AG09319 (cell line): ENCODE data around the gene DIP2A.

Experiments used
- DNase-seq: peaks from one replicate; pipeline ENCODE4 v3.0.0-alpha.2; 2010; ENCODE audit warnings: low read depth; ENCODE audit errors: extremely low read depth
- CTCF ChIP-seq: IDR thresholded peaks from 2 replicates; pipeline ENCODE4 v1.5.1; 2011; ENCODE audit warnings: low read depth, mild to moderate bottlenecking, inconsistent platforms, low read length, moderate library complexity

Gene DIP2A

GRCh38 chr21:46458315-46459023 is at the start of gene DIP2A:
Gene DIP2A (plus strand): TSS chr21:46458891. CDS start chr21:46459132, 241 bp downstream.
- TF ChIP-seq CTCF, result no peak
- peak; percentile 92 for DNase-seq

GRCh38 chr21:46409641-46410406 is 48.9 kb upstream of the DIP2A start:
- no peak for DNase-seq
- no peak for TF ChIP-seq CTCF

DNA sequence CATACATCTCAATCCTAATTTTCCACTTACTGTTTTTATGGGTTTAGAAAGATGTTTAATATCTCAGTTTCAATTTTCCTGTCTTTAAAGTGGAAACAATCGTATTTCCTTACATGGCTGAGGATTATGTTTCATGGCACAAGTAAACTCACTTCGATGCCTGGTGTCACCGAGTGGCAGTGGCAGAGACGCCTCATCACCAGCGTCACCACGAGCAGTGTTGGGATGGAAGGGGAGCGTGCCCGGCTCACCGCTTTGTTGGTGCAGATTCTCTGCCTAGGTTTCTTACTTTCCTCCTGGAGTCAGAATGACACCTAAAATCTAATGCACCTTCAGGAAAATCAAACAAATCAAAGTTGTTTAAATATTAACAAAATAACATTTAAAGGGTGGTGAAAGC is 48.2 kb upstream of the DIP2A start:
- DNase-seq, result no peak
- no peak for TF ChIP-seq CTCF

DNA sequence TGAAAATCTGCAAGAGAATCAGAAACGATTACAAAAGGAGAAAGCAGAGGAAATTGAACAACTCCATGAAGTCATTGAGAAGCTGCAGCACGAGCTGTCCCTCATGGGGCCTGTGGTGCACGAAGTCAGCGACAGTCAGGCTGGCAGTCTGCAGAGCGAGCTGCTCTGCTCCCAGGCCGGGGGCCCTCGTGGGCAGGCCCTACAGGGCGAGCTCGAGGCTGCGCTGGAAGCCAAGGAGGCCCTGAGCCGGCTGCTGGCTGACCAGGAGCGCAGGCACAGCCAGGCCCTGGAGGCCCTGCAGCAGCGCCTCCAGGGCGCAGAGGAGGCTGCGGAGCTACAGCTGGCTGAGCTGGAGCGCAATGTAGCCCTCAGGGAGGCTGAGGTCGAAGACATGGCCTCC is 47.5 kb upstream of the DIP2A start:
- TF ChIP-seq CTCF, result no peak

GRCh38 chr21:46411691-46412090 is 47.0 kb upstream of the DIP2A start:
- no peak for TF ChIP-seq CTCF
- DNase-seq, result no peak

More for the DNA sequence above, 47.5 kb upstream of the DIP2A start:
- no peak for DNase-seq

GRCh38 chr21:46412521-46413364 is 45.9 kb upstream of the DIP2A start:
- no peak for DNase-seq
- no peak for TF ChIP-seq CTCF
